HG02763 (cell line): ENCODE data around the gene UBL4B.

ENCODE experiments used
- ATAC-seq: cut with Tn5 transposase; IDR thresholded peaks from one replicate; pipeline ENCODE4 v1.9.1; 2021; ENCODE audit warnings: mild to moderate bottlenecking, moderate library complexity; ENCODE audit not compliant: unreplicated experiment

The UBL4B gene

DNA sequence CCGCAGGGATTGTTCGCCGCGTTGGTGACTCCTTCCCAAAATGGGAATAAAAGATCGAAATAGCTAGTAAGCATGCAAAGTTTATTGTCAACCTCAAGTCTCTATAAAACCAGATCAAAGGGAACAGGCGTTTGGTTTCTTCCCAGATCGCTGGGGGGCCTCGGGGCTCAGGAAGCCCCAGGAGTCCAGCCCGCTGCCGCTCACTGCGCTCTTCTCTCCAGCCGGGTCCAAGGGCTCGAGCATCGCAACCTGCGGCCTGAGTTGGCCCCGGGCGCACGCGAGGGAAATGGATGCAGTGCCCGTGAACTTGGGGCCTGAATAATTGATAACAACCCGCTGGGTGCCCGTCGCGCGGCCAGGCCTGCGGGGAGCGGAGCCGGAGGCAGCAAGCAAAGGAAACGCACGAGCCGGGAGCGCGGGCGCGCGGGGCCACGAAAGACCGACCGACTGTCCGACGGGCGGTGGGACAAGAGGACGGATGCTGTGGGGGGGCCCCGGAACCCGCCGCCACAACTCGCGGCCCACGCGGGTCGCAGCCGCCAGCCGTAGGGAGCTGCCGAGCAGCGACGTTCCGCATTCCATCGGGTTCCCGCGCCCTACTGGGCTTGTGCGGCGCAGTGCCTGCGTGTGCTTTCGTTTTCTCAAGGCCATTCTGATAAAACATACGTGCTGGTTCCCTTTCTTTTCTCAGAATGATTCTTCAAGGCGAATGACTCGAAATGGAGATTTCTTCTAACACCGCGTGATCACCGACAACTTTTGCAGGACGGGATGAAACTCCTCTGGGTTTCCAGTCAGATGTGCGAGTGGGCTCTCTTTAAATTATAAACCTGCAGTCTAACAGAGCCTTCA is 27.8 kb upstream of the UBL4B start:
- ATAC-seq = no peak

DNA sequence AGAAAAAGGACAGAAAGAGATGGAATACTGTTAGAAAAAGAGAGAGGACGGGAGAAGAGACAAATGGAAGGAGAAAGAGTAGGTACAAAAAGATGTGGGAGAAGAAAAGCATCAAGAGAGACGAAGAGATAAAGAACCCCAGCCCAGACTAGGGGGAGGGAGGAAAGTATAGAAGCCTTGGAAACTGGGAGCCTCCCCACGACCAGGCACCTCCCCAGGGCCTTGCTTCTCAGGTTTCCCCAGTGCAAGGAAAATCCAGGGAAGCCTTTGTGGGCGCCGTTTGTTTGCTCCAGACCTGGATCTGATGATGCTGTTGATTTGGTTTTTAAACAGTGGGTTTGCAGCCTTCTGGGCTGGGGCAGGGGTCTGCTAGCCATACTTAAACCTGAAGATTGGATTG is 26.6 kb upstream of the UBL4B start:
- ATAC-seq = no peak

DNA sequence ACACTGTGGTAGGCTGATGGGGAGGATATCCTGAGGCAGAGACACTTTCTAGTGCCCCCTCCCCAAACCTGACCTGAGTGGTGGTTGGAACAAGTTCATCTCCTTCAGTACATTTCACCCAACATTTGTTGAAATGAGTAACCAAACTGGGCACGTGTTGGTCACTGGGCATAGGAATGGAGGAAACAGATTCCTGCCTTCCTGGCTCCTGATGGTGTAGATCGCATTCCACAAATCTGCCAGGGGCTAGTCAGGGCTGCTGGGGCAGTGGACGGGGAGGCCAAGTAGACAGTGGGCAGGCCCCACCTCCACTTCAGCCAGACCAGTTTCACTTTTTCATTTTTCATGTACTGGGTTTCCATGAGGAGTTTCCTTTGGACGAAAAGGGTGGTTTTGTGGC is 25.3 kb upstream of the UBL4B start:
- ATAC-seq = no peak

- ATAC-seq = no peak
Observed at GRCh38 chr1:110087812-110088738, 24.2 kb upstream of the UBL4B start.

DNA sequence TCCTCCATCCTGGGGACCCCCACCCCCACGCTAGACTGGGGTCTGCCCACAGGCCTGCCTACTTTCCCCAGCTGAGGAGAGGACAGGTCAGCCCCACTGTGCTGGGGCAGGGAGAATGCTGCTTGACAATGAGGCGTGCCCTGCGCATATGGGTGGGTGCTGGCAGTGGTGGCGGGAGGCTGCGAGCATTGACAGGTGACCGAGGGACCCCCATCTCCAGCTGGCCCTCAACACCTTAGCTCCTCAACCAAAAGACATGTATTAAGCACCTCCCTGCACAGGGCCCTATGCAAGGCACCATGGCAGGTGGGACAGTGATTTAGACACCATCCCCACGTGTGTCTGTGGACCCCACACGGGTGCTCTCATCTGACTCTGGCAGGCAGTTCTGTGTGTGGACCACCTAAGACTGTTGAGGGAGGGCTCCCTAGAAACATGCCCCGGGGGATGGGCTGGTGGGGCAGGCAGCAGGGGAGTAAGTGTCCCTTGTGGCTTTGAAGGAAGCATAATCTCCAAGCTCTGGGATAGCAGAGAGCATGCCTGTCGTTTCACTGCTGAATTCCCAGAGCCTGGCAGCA is 23.4 kb upstream of the UBL4B start:
- no peak for ATAC-seq

- ATAC-seq = no peak
Observed at GRCh38 chr1:110089561-110090275, 22.5 kb upstream of the UBL4B start.

- no peak for ATAC-seq
Observed at GRCh38 chr1:110091381-110091780, 20.9 kb upstream of the UBL4B start.

DNA sequence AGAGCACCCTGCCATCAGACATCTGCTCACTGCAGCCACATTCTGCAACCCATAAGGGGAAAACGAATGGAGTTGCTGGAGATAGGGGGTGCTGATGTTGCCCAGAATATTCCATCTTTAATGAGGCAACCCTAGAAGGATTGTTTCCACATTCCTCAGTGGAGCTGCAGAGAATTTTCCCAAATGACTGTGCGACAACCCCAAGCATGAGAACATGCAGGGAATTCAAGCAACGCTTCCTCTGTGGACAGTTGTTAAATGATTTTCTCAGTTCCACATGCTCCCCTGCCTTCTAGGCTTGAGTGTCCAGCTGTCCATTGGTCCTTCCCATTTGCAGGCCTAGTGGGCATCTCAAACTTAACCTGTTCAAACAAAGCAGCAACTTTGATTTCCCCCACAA is 20.5 kb upstream of the UBL4B start:
- no peak for ATAC-seq

DNA sequence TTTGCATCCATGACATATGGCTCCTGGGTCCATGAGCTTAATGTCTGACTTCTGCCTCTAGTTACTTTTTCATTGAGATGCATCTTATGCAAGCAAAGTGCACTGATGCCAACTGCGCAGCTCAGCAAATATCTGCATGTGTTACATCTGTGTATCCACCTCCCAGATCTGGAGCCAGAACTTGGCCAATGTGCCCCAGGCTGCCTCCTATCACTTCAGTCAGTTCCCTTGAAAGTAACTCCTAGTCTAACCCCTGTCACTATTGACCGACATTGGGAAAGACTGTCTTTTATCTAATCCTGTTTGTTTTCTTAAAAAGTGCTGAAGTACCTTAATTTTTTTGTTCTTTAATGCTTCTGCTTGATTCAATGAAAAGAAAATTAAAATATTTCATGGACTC is 19.3 kb upstream of the UBL4B start:
- no peak for ATAC-seq

DNA sequence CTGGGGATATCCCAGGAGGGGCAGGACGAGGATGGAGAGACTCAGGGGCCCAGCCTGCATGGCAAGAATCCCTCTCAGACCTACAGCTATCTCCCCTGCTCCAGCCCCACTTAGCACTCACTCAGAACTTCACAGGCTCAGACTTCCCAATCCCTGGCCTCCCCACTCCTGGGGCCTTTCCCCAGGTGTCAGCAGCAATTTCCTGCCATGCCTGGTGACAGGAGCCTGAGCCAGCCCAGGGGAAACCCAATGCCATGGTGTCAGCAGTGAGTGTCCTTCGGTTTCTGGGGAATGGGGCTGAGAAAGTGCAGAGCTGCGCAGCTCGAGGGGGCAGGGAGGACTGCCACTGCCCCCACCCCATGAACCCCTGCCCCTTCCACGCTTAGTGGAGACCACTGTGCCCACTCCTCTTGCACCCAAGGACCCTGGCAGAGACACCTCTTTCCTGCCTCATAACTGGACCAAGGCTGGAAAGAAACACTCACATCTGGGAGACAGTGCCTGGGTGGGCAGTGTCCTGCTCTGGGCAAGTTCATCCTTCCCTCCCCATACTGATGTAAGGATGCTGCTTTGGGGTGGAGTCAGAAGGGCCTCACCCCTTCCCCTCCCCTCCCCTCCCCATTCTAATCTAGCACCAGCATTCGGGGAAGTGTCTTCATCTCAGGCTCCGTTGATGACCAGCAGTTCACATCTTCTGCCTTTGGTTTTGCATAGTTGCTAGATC is 17.1 kb upstream of the UBL4B start:
- no peak for ATAC-seq

DNA sequence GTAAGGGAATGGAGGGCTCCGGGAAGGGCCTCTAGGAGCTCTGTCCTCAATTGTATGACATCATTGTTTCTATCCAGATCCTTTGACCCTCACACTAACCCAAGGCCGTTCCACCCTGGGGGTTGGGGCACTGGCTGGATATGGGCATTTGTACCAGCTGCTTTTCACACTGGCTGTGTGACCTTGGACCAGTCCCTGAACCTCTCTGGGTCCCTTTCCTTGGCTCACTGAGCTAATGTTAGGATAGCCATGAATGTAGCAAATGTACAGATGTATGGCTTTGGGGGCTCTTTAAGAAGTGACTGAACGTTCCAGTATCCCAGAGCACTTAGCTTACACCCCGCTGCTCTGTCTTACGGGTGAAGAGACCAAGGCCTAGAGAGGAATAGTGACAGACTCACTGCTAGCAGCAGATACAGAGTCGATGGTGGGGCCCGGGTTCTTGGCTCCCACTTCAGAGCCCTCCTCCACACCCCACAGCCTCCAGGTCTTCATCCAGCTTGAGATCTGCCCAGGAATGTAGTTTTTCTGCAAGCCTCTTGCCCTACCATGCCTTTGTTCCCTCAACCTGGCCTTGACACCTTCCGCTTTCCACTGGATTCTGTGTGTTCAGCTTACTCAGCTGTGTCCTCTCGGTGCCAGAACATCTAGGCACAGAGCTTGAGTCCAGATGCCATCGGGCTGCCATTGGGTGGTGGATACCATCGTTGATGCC is 14.6 kb upstream of the UBL4B start:
- no peak for ATAC-seq

DNA sequence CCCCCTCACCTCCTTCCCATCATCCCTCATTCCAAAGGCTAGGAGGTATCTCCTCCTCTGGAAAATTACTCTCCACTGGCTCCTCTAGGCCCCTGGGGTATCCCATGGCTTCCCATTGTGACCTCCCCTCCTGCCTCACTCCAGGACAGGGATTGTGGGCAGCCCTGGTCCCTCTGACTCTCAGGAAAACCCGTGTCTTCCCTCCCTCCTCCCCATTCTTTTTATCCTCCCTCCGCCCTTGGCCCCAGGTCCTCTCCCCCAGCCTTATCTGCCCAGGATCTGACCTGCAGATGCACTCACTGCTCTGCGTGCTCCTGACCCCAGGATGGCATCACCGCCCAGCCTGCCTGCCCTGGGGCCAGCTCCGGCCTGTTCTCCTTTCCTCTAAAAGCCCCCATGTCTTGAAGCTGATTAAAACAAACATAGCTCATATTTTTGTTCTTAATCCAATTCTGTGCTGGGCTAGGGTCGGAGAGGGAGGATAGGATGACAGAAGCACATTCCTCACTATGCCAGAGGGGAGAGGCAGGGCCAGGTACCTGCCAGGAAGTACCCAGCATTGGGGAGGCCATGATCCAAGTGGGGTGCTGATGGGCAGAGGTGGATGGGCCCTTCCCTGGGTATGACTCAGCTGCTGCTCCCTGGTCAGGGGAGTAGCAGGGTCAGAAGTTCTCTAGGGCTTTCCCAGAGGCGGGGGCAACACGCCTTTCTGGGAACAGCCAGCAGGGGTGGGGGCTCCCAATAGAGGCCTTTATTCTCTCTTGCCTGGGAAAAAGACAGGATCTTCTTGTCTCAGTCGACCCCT is 13.8 kb upstream of the UBL4B start:
- ATAC-seq = no peak

- ATAC-seq = no peak
Observed at GRCh38 chr1:110100335-110100734, 11.9 kb upstream of the UBL4B start.

GRCh38 chr1:110102081-110102480 is 10.2 kb upstream of the UBL4B start:
- no peak for ATAC-seq

GRCh38 chr1:110106013-110106941 is 6.0 kb upstream of the UBL4B start:
- no peak for ATAC-seq

DNA sequence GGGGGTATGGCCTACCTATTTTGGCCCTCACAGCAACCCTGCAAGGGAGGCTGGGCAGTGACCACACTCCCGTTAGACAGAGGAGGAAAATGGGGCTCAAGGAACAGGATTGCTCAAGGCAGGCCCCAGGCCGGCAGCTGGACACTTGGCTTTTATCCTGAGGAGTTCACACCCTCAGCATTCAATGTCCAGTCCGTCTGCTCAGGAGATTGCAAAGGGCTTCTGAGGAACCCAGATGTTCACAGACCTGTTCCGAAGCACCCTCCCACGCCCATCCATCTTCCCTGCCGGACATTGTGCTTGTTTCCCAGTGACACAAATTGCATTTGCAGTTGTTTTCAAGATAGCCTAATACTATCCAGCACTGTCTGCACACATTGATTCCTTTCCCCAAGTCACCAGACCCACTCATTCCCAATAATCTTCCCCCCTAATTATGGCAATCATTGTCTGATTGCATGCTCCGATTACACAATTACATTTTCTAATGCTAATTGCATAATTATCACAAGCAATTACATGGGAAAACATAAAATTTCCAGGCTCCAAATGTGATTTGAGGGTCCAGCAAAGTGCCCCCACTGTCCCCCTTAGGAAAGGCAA is 4.3 kb upstream of the UBL4B start:
- ATAC-seq = no peak

- ATAC-seq = no peak
Observed at GRCh38 chr1:110111081-110111480, 1.2 kb upstream of the UBL4B start.
